Neural cell (in vitro differentiated cells): ENCODE results near the gene STK10. TPM values are rescaled to one million over a fixed set of nuclear protein-coding genes. Genes with fewer than 3 reads are reported as not detected.

Source experiments
- H2AFZ ChIP-seq: fragments of 200-600, 300-800 bp; sonication (generic), shearing (Covaris generic); 2 replicates; pipeline ENCODE4 v1.6.0; 2014; ENCODE audit warnings: low read depth, mild to moderate bottlenecking, antibody characterized with exemption, low read length, moderate library complexity
- H3F3A ChIP-seq: fragments of 200-600 bp; shearing (Covaris generic); 2 replicates; pipeline ENCODE4 v1.6.1; 2016; ENCODE audit warnings: mild to moderate bottlenecking, moderate library complexity, mixed read lengths, antibody characterized with exemption, low read length; ENCODE audit not compliant: insufficient read depth, poor library complexity, severe bottlenecking
- H3K27ac ChIP-seq: fragments of 200-600, 300-800 bp; sonication (generic), shearing (Covaris generic); 2 replicates; pipeline ENCODE4 v1.5.1; 2014; ENCODE audit warnings: mild to moderate bottlenecking, low read length, moderate library complexity
- H3K27me3 ChIP-seq: fragments of 300-800, 200-600 bp; sonication (generic), shearing (Covaris generic); 2 replicates; pipeline ENCODE4 v1.6.0; 2014; ENCODE audit warnings: mild to moderate bottlenecking, low read depth, low read length, moderate library complexity; ENCODE audit not compliant: insufficient read depth
- H3K36me3 ChIP-seq: fragments of 300-800, 200-600 bp; sonication (generic), shearing (Covaris generic); 2 replicates; pipeline ENCODE4 v1.5.1; 2014; ENCODE audit warnings: mild to moderate bottlenecking, antibody characterized with exemption, low read length, moderate library complexity; ENCODE audit not compliant: insufficient read depth
- H3K4me2 ChIP-seq: fragments of 300-800, 200-600 bp; sonication (generic), shearing (Covaris generic); 2 replicates; pipeline ENCODE4 v1.6.0; 2014; ENCODE audit warnings: mild to moderate bottlenecking, low read length
- H3K4me3 ChIP-seq: fragments of 300-800, 200-600 bp; sonication (generic), shearing (Covaris generic); 2 replicates; pipeline ENCODE4 v1.5.1; 2014; ENCODE audit warnings: mild to moderate bottlenecking, low read length, moderate library complexity
- H3K79me2 ChIP-seq: fragments of 200-600 bp; shearing (Covaris generic); replicated peaks from 2 replicates; pipeline ENCODE4 v1.6.0; 2014; ENCODE audit warnings: mild to moderate bottlenecking, low read length, moderate library complexity; ENCODE audit not compliant: insufficient read depth
- H3K9ac ChIP-seq: fragments of 300-800, 200-600 bp; sonication (generic), shearing (Covaris generic); 2 replicates; pipeline ENCODE4 v1.6.1; 2016; ENCODE audit warnings: mild to moderate bottlenecking, low read length, mixed read lengths
- H3K9me2 ChIP-seq: fragments of 200-600 bp; shearing (Covaris generic); 2 replicates; pipeline ENCODE4 v1.6.1; 2016; ENCODE audit warnings: mild to moderate bottlenecking, low read length, mixed read lengths; ENCODE audit not compliant: insufficient read depth
- H3K9me3 ChIP-seq: fragments of 200-600, 300-800 bp; sonication (generic), shearing (Covaris generic); 2 replicates; pipeline ENCODE4 v1.6.1; 2016; ENCODE audit warnings: mild to moderate bottlenecking, mixed run types, low read length, moderate library complexity, mixed read lengths
- H4K20me1 ChIP-seq: fragments of 200-600 bp; shearing (Covaris generic); 2 replicates; pipeline ENCODE4 v1.6.1; 2016; ENCODE audit warnings: mild to moderate bottlenecking, mixed run types; ENCODE audit not compliant: insufficient read depth
- CTCF ChIP-seq: fragments of 450-650 bp; IDR thresholded peaks from 2 replicates; pipeline ENCODE4 v1.5.1; 2014; ENCODE audit warnings: antibody characterized with exemption, mild to moderate bottlenecking, moderate library complexity; ENCODE audit not compliant: poor library complexity, severe bottlenecking
- EP300 ChIP-seq: fragments of 450-650 bp; conservative IDR thresholded peaks from 2 replicates; pipeline ENCODE4 v1.6.1; 2014; ENCODE audit warnings: antibody characterized with exemption, mild to moderate bottlenecking, moderate library complexity; ENCODE audit not compliant: poor library complexity, severe bottlenecking
- EZH2 ChIP-seq: fragments of 200-600, 300-800 bp; shearing (Covaris generic), sonication (generic); IDR thresholded peaks from 2 replicates; pipeline ENCODE4 v1.6.1; 2014; ENCODE audit warnings: antibody characterized with exemption, low read length, borderline replicate concordance, mild to moderate bottlenecking; ENCODE audit not compliant: insufficient read depth, poor library complexity, severe bottlenecking
- MXI1 ChIP-seq: fragments of 450-650 bp; conservative IDR thresholded peaks from 2 replicates; pipeline ENCODE4 v1.6.1; 2014; ENCODE audit warnings: antibody characterized with exemption, mild to moderate bottlenecking; ENCODE audit not compliant: poor library complexity, severe bottlenecking
- POLR2AphosphoS5 ChIP-seq: IDR thresholded peaks from 2 replicates; pipeline ENCODE4 v1.6.1; 2012
- RAD21 ChIP-seq: fragments of 450-650 bp; conservative IDR thresholded peaks from 2 replicates; pipeline ENCODE4 v1.6.1; 2014; ENCODE audit warnings: antibody characterized with exemption, mild to moderate bottlenecking, moderate library complexity
- REST ChIP-seq: IDR thresholded peaks from 2 replicates; pipeline ENCODE4 v1.6.1; 2012; ENCODE audit warnings: borderline replicate concordance
- SMC3 ChIP-seq: fragments of 450-650 bp; conservative IDR thresholded peaks from 2 replicates; pipeline ENCODE4 v1.6.1; 2014; ENCODE audit warnings: antibody characterized with exemption, mild to moderate bottlenecking, moderate library complexity; ENCODE audit not compliant: poor library complexity
- TAF1 ChIP-seq: IDR thresholded peaks from 2 replicates; pipeline ENCODE4 v1.6.1; 2012; ENCODE audit warnings: low read depth
- polyA plus RNA-seq: library from polyadenylated mRNA; depleted of rRNA; stranded (reverse); fragments of >200 nt; gene quantifications from 2 replicates; pipeline ENCODE4 v1.2.3, GENCODE V29; 2014

The STK10 gene
- polyA plus RNA-seq, 1 donor from 2014 or later, result 8.2 TPM

- TF ChIP-seq CTCF (no peak), POLR2AphosphoS5 (no peak), TAF1 (no peak), SMC3 (no peak), EP300 (no peak), RAD21 (no peak), REST (no peak), MXI1 (no peak), EZH2 (no peak)
- Histone ChIP-seq H4K20me1 (no peaks in the 10 kb centered on the region), H3K9me3 (no peaks in the 10 kb centered on the region), H3K4me3 (no peak overlapping the region), H3F3A (no peaks in the 10 kb centered on the region), H2AFZ (no peak overlapping the region), H3K9ac (no peak overlapping the region), H3K79me2 (peaks cover 44% of the 10 kb centered on the region), H3K36me3 (peaks cover 8% of the 10 kb centered on the region), H3K9me2 (no peaks in the 10 kb centered on the region), H3K4me2 (no peak overlapping the region), H3K27me3 (no peaks in the 10 kb centered on the region), H3K27ac (no peak overlapping the region)
Measured at GRCh38 chr5:172235132-172235780, 47.2 kb upstream of the STK10 start.

- no peak overlapping the region for H2AFZ ChIP-seq
- no peaks in the 10 kb centered on the region for H4K20me1 ChIP-seq
- no peak overlapping the region for H3K27ac ChIP-seq
- no peaks in the 10 kb centered on the region for H3F3A ChIP-seq
- H3K79me2 ChIP-seq, result peaks cover 37% of the 10 kb centered on the region
- H3K9ac ChIP-seq, result no peak overlapping the region
- no peak overlapping the region for H3K4me2 ChIP-seq
- H3K27me3 ChIP-seq, result no peaks in the 10 kb centered on the region
- H3K4me3 ChIP-seq, result no peak overlapping the region
- no peaks in the 10 kb centered on the region for H3K9me2 ChIP-seq
- no peak for TF ChIP-seq EZH2
- TF ChIP-seq EP300, result no peak
- TF ChIP-seq MXI1, result no peak
- no peak for TF ChIP-seq TAF1
- no peak for TF ChIP-seq REST
- TF ChIP-seq RAD21, result no peak
- no peak for TF ChIP-seq SMC3
- TF ChIP-seq POLR2AphosphoS5, result no peak
- TF ChIP-seq CTCF, result no peak
- H3K36me3 ChIP-seq, result peaks cover 8% of the 10 kb centered on the region
- H3K9me3 ChIP-seq, result no peaks in the 10 kb centered on the region
Measured at GRCh38 chr5:172234031-172234430, 46.0 kb upstream of the STK10 start.
